DND-41 (cell line): ENCODE data around the gene FDPS.

Experiments used
- ATAC-seq: fragments of 200-7000 bp; cut with Tn5 transposase; 3 replicates; pipeline ENCODE4 v1.9.1; 2021; ENCODE audit warnings: low read depth; ENCODE audit not compliant: insufficient read depth
- DNase-seq: peaks from one replicate; pipeline ENCODE4 v3.0.0-alpha.2; 2020
- H2AFZ ChIP-seq: 2 replicates; pipeline ENCODE4 v1.6.0; 2012; ENCODE audit warnings: low read depth, low read length
- H3K27ac ChIP-seq: 2 replicates; pipeline ENCODE4 v1.5.1; 2012; ENCODE audit warnings: low read length, inconsistent platforms
- H3K27me3 ChIP-seq: fragments of 200-600 bp; sonication (generic); 2 replicates; pipeline ENCODE4 v1.6.0; 2012; ENCODE audit warnings: low read length, mild to moderate bottlenecking, inconsistent platforms; ENCODE audit not compliant: insufficient read depth, poor library complexity
- H3K36me3 ChIP-seq: 2 replicates; pipeline ENCODE4 v1.5.1; 2012; ENCODE audit warnings: low read length, inconsistent platforms; ENCODE audit not compliant: insufficient read depth
- H3K4me1 ChIP-seq: 2 replicates; pipeline ENCODE4 v1.5.1; 2012; ENCODE audit warnings: mild to moderate bottlenecking, low read length; ENCODE audit not compliant: insufficient read depth
- H3K4me2 ChIP-seq: 2 replicates; pipeline ENCODE4 v1.6.0; 2012; ENCODE audit warnings: mild to moderate bottlenecking, moderate library complexity, low read length, inconsistent platforms; ENCODE audit not compliant: insufficient read depth
- H3K4me3 ChIP-seq, 2 experiments: fragments of 200-600 bp in 1 of 2; shearing (Covaris generic) in 1 of 2; 2 replicates each; pipeline ENCODE4 v1.5.1; 2012 to 2016; ENCODE audit warnings: inconsistent platforms in 2 of 2, low read length in 2 of 2, mild to moderate bottlenecking in 2 of 2, low read depth in 1 of 2, moderate library complexity in 1 of 2
- H3K79me2 ChIP-seq: 2 replicates; pipeline ENCODE4 v1.6.0; 2012; ENCODE audit warnings: low read length, inconsistent platforms; ENCODE audit not compliant: insufficient read depth
- H3K9ac ChIP-seq: 2 replicates; pipeline ENCODE4 v1.6.0; 2012; ENCODE audit warnings: low read depth, mild to moderate bottlenecking, inconsistent platforms, low read length, moderate library complexity
- H3K9me3 ChIP-seq: 2 replicates; pipeline ENCODE4 v1.5.1; 2012; ENCODE audit warnings: low read length, moderate library complexity, mild to moderate bottlenecking, inconsistent platforms; ENCODE audit not compliant: insufficient read depth, severe bottlenecking
- H4K20me1 ChIP-seq: 2 replicates; pipeline ENCODE4 v1.6.0; 2012; ENCODE audit warnings: low read length; ENCODE audit not compliant: insufficient read depth
- EZH2 ChIP-seq: IDR thresholded peaks from 3 replicates; pipeline ENCODE4 v1.6.1; 2012; ENCODE audit warnings: borderline replicate concordance, low read depth, mild to moderate bottlenecking, moderate library complexity, low read length, inconsistent platforms; ENCODE audit not compliant: severe bottlenecking
- TF ChIP-seq, protein P1 (sequence below): IDR thresholded peaks from 2 replicates; pipeline ENCODE4 v1.5.1; 2012; ENCODE audit warnings: borderline replicate concordance, low read length, moderate library complexity, mild to moderate bottlenecking; ENCODE audit not compliant: poor library complexity, severe bottlenecking; ENCODE audit errors: extremely low read depth

FDPS gene

DNA sequence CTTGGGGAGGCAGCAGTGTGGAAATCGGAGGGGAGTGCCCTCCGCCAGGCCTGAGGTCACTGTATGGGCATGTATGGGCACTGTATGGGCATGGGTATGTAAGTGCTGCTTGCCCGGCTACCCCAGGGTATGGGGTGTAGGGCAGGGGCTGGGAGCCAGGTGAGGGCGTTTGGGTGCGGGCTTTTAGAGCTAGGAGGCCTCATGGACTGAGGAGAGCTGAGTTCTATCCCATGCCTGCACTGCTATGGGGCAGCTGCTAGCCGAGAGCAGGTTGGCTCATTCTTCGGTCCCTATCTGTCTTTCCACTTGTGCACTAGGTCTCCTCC is 12.8 kb upstream of the FDPS start:
- Histone ChIP-seq H3K4me2 (no peak overlapping the region), H3K36me3 (no peaks in the 10 kb centered on the region), H4K20me1 (no peaks in the 10 kb centered on the region), H2AFZ (no peak overlapping the region), H3K9ac (no peak overlapping the region), H3K27ac (no peak overlapping the region), H3K27me3 (no peaks in the 10 kb centered on the region), H3K4me3 (no peak overlapping the region), H3K79me2 (no peaks in the 10 kb centered on the region), H3K4me1 (no peaks in the 10 kb centered on the region), H3K9me3 (no peaks in the 10 kb centered on the region)
- DNase-seq, result no peak
- TF ChIP-seq EZH2, result no peak
- TF ChIP-seq, protein P1, sequence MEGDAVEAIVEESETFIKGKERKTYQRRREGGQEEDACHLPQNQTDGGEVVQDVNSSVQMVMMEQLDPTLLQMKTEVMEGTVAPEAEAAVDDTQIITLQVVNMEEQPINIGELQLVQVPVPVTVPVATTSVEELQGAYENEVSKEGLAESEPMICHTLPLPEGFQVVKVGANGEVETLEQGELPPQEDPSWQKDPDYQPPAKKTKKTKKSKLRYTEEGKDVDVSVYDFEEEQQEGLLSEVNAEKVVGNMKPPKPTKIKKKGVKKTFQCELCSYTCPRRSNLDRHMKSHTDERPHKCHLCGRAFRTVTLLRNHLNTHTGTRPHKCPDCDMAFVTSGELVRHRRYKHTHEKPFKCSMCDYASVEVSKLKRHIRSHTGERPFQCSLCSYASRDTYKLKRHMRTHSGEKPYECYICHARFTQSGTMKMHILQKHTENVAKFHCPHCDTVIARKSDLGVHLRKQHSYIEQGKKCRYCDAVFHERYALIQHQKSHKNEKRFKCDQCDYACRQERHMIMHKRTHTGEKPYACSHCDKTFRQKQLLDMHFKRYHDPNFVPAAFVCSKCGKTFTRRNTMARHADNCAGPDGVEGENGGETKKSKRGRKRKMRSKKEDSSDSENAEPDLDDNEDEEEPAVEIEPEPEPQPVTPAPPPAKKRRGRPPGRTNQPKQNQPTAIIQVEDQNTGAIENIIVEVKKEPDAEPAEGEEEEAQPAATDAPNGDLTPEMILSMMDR, result no peak
- no peak for ATAC-seq

DNA sequence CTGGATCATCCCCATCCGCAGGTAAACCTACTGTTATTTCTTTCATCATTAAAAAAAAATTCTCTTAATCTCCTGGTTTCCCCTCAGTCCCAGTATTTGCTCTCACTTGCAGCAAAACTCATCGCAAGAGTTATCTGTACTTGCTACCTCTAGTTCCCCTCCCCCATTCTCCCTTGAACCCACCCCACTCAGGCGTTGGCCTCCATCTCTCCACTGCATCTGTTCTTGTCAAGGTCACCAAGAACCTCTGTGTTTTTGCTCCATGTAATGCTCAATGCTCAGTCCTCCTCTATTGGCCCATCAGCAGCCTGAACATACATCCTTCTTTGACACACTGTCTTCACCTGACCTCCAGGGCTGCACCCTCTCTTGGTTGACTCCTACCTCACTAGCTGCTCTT is 12.0 kb upstream of the FDPS start:
- Histone ChIP-seq H3K27ac (no peak overlapping the region), H2AFZ (no peak overlapping the region), H3K4me3 (no peak overlapping the region), H3K27me3 (no peaks in the 10 kb centered on the region), H3K9me3 (no peaks in the 10 kb centered on the region), H3K9ac (no peak overlapping the region), H3K4me1 (no peaks in the 10 kb centered on the region), H4K20me1 (no peaks in the 10 kb centered on the region), H3K79me2 (no peaks in the 10 kb centered on the region), H3K36me3 (no peaks in the 10 kb centered on the region), H3K4me2 (no peak overlapping the region)
- no peak for DNase-seq
- TF ChIP-seq, protein P1, result no peak
- no peak for TF ChIP-seq EZH2
- ATAC-seq, result no peak

DNA sequence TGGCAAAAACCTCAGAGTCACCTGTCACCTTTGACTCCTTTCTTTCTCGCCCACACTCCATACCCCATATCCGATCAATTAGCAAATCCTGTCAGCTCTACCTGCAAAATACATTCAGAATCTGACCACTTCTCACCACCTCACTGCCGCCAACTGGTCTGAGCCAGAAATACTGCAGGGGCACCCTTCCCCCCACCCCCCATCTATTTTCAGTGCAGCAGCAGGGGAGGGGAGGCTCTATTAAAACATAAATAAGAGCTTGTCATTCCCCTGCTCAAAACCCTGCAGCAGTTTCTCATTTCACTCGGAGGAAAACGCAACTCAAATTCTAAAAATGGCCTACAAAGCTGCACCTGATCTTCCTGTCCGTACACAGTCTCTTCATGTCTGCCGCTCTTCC is 11.3 kb upstream of the FDPS start:
- Histone ChIP-seq H3K9me3 (no peaks in the 10 kb centered on the region), H3K36me3 (no peaks in the 10 kb centered on the region), H3K4me2 (no peak overlapping the region), H3K79me2 (no peaks in the 10 kb centered on the region), H4K20me1 (no peaks in the 10 kb centered on the region), H3K4me1 (no peaks in the 10 kb centered on the region), H2AFZ (no peak overlapping the region), H3K27ac (no peak overlapping the region), H3K9ac (no peak overlapping the region), H3K27me3 (no peaks in the 10 kb centered on the region), H3K4me3 (no peak overlapping the region)
- ATAC-seq (no peak), DNase-seq (no peak)
- TF ChIP-seq, protein P1, result no peak
- TF ChIP-seq EZH2, result no peak

DNA sequence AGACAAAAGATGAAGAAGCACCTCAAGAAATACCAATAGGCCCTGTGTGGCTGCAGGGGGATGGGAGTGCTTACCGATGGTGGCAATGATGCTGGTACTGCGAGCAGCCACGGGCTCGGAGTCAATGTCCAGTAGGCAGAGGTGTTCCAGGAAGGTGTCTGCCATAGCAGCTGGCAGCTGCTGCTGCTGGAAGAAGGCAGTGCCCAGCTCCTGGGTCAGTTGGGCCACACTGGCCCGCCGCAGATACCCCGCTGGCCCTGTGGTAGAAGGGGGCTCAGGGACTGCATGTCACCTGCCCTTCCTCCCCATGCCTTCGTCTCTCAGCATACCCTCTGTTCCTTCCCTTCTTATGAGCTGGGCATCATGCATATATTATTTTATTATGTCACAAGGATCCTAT is 8.6 kb upstream of the FDPS start:
- no peak for TF ChIP-seq EZH2
- TF ChIP-seq, protein P1, result no peak
- no peak for ATAC-seq
- no peaks in the 10 kb centered on the region for H3K79me2 ChIP-seq
- H3K27me3 ChIP-seq, result no peaks in the 10 kb centered on the region
- no peak overlapping the region for H3K27ac ChIP-seq
- H3K9me3 ChIP-seq, result no peaks in the 10 kb centered on the region
- no peak overlapping the region for H3K4me3 ChIP-seq
- H3K36me3 ChIP-seq, result no peaks in the 10 kb centered on the region
- no peaks in the 10 kb centered on the region for H3K4me1 ChIP-seq
- no peak overlapping the region for H3K4me2 ChIP-seq
- H4K20me1 ChIP-seq, result no peaks in the 10 kb centered on the region
- no peak overlapping the region for H2AFZ ChIP-seq
- H3K9ac ChIP-seq, result no peak overlapping the region
- no peak for DNase-seq
